Fibroblast of the aortic adventitia (primary cell): ENCODE results near the gene TUBGCP6. TPM values are rescaled to one million over a fixed set of nuclear protein-coding genes. Genes with fewer than 3 reads are reported as not detected.

Experiments
- DNase-seq: peaks from one replicate; pipeline ENCODE4 v3.0.0-alpha.2; 2010; ENCODE audit warnings: low read depth
- H3K4me3 ChIP-seq: 2 replicates; pipeline ENCODE4 v1.5.1; 2011; ENCODE audit warnings: low read depth, mild to moderate bottlenecking, control low read depth, low read length, moderate library complexity
- CTCF ChIP-seq: IDR thresholded peaks from 2 replicates; pipeline ENCODE4 v1.5.1; 2011; ENCODE audit warnings: mild to moderate bottlenecking, low read length, control low read depth, inconsistent platforms; ENCODE audit not compliant: insufficient read depth
- total RNA-seq: library from RNA; depleted of rRNA; stranded (reverse); fragments of >200 nt; gene quantifications from 2 replicates; pipeline ENCODE4 v1.2.3, GENCODE V29; 2012; ENCODE audit warnings: low replicate concordance

The TUBGCP6 gene
- total RNA-seq, 1 donor: 23.6 TPM

- no peak for TF ChIP-seq CTCF
- no peak overlapping the region for H3K4me3 ChIP-seq
- no peak for DNase-seq
Observed at GRCh38 chr22:50253941-50254340, 9.1 kb upstream of the TUBGCP6 start.

- no peak overlapping the region for H3K4me3 ChIP-seq
- DNase-seq: no peak
- no peak for TF ChIP-seq CTCF
Observed at GRCh38 chr22:50253046-50253915, 8.5 kb upstream of the TUBGCP6 start.

- TF ChIP-seq CTCF: peak; percentile 71
- DNase-seq: peak; percentile 65
- H3K4me3 ChIP-seq: no peak overlapping the region
Observed at GRCh38 chr22:50252082-50253045, 7.5 kb upstream of the TUBGCP6 start.

GRCh38 chr22:50251477-50252081 lies 6.8 kb upstream of the TUBGCP6 start:
- DNase-seq: no peak
- peak; percentile 3 for TF ChIP-seq CTCF
- peak overlapping the region; percentile 37 for H3K4me3 ChIP-seq

- H3K4me3 ChIP-seq: peak within 1 kb of the TSS; percentile 84
- TF ChIP-seq CTCF: no peak
- DNase-seq: peak; percentile 64
Observed at GRCh38 chr22:50250555-50251476, 6.0 kb upstream of the TUBGCP6 start, which contains the start of gene HDAC10. TSS of gene HDAC10 (minus strand) at chr22:50251265. CDS start at chr22:50251032, 233 bp downstream.

- DNase-seq: no peak
- no peak for TF ChIP-seq CTCF
- peak overlapping the region; percentile 84 for H3K4me3 ChIP-seq
Observed at GRCh38 chr22:50250249-50250554, 5.4 kb upstream of the TUBGCP6 start.
